NCI-H446 (cell line): Measurements from ENCODE around the gene TUBA1A.
"Not testable (repeated sequence)": the region's sequence is repeated elsewhere in the genome, so short reads cannot be mapped to it uniquely, and the experiment has no call there.

ENCODE experiments used
- DNase-seq, 2 experiments: peaks; one replicate each; lab custom pipeline; 2025; lab: John Stamatoyannopoulos, UW

Gene TUBA1A

GRCh38 chr12:49146406-49146805 lies 42.5 kb downstream of the TUBA1A start:
- DNase-seq, result no peak

- no peak for DNase-seq
Measured at GRCh38 chr12:49144384-49144783, 44.5 kb downstream of the TUBA1A start.

- DNase-seq, result no peak
Measured at GRCh38 chr12:49138999-49139398, 49.9 kb downstream of the TUBA1A start.

GRCh38 chr12:49138587-49138986 lies 50.3 kb downstream of the TUBA1A start:
- DNase-seq, result no peak

GRCh38 chr12:49137476-49137875 lies 51.4 kb downstream of the TUBA1A start:
- DNase-seq, result no peak

GRCh38 chr12:49136997-49137396 lies 51.9 kb downstream of the TUBA1A start:
- DNase-seq, result not testable (repeated sequence)
